GM19238 (cell line): Measurements from ENCODE around the gene TEKTIP1.
"Not testable (repeated sequence)": the region's sequence is repeated elsewhere in the genome, so short reads cannot be mapped to it uniquely, and the experiment has no call there.

Experiments
- DNase-seq: peaks from one replicate; pipeline ENCODE4 v3.0.0; 2011; ENCODE audit warnings: low spot score; ENCODE audit not compliant: insufficient read length

TEKTIP1 gene

DNA sequence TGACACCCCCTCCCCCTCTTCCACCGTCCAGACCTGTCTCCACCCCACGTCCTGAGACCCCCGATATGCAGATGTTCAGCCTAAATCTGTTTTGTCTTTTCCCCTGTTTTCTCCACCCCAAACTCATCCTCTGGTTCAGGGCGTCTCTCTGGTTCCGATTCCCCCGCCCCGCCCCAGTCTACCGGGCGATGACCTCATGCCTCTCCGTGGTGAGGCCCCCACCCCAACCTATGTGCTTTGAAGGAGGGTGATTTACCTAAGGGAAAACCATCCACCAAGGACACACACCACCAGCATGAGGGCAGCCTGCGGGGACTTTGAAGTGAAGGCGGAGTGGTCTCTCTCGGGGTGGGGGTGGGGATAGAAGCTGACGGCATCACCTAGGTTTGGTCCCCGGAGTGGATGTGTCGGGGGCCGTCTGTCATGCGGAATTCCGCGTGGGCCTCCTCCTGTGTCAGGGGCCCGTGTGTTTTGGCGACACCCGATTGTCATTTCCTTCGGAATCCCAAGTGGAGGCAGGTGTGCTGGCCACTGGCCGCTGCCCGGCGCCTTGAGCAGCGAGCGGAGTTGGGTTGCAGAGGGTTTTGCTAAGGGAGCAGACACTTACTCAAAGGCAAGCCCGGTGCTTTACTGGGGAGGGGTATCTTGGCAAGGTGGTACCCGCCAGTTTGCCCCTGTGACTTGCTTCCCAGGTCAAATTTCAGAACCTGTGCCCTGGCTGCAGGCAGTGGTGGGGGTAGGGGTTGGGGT, 31.4 kb upstream of the TEKTIP1 start:
- no peak for DNase-seq

DNA sequence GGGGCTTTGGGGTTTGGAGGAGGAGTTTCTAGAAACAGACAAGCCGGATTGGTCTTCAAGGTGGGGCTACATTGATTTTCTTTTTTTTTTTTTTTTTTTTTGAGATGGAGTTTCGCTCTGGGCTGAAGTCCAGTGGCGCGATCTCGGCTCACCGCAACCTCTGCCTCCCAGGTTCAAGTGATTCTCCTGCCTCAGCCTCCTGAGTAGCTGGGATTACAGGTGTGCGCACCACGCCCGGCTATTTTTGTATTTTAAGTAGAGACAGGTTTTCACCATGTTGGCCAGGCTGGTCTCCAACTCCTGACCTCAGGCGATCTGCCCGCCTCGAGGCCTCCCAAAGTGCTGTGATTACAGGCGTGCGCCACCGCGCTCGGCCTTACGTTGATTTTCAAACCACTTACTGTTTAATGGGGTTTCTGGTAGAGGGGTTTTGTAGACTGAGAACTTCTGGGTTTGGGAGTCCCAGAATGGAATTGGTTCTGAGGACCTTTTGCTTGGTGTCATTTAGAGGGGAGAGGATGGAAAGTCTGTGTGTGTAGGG, 30.8 kb upstream of the TEKTIP1 start:
- DNase-seq = not testable (repeated sequence)

DNA sequence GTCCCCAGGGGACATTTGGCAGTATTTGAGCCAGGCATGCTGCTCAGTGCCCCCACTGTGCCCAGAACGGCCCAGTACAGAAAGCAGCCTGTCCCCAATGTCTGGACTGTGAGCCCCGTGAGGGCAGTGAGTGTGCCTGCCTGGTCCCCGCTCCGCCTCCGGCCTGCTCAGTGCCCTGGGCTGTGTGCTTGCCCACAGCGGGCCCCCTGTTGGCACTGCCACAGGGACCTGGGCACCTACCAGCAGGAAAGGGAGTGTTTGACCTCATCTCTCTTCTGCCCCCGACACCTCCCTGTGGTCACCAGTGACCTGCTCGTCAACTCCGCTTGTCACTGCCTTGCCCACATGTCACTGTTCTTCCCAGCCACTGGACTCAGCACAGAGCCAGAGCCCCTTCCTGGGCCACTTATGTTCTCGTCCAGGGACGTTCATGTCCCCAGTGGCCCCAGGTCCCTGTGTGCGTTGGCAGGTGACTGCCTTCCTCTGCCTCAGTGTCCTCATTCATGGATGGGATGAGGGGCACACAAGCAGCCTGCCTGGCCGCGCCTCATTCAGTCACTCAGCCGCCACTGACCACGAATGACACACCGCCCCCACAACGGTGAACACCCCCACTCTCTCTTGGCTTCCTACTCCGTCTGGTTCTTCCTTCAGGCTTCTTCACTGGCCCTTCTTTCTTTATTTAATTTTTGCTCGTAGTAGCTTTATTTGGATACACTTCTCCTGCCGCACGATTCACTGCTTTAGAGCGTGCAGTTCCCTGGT, 30.0 kb upstream of the TEKTIP1 start:
- no peak for DNase-seq

DNA sequence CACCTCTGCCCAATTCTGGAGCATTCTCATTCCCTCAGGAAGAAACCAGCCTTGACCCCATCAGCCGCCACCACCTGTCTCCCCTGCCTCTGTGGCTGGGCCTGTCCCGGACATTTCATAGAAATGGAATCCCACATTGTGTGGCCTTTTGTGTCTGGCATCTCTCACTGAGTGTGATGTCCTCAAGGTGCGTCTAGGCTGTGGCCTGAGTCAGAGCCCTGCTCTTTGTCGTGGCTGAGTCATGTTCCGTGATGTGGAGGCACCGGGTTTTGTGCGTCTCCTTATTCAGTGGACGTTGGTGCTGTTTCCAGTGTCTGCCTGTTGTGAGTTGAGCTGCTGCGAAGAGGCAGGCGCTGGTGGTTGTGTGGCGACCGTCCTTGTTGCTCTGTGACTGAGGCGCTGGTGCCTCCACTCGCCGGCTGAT, 29.4 kb upstream of the TEKTIP1 start:
- DNase-seq = no peak

DNA sequence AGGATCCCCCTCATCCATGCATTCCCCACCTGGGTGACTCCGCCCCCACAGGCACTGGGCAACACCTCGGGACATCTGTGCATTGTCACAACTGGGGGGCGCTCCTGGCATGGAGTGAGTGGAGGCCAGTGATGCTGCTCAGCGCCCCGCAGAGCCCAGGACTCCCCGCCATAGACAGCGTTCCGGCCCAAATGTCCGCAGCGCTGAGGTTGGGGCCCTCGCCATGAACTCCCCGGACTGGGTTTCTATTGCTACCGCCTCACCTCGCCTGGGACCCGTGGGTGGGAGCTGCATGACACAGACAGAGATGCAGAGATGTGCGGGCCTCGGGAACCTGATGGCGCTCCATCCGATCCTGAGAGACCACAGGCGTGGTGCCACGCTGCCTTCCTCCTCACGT, 28.2 kb upstream of the TEKTIP1 start:
- no peak for DNase-seq

DNA sequence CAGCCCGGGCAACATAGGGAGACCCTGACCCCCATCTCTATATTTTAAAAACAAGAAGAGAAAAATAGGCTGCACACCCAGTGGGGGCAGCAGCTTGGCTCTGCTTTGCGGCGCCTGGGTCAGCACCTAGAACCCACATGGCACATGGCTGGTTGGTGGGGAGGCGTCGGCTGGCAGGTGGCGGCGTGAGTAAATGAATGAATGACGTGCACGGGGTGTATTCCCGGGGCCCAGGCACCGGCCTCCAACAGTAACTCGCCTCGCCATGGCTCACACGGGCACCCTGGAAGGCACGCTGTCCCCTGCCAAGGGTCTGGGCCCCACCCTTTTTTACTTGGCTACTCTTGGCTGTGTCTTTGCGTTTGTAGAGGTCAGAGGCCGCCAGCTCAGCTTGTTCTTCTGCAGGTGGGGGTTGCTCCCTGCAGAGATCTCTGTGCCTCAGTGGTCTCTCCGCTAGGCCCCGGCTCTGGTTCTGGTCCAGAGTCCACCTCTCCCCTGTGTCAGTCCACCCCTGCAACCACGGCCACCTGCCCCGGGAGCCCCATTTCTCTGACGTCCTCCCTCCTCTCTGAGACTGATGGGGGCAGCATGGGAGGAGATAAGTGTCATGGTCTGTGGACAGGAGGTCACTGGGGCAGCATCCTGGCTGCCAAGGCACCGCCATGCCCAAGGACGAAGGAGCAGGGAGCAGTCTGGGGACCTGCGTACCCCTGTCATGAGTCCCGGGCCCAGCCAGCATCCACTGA, 27.3 kb upstream of the TEKTIP1 start:
- no peak for DNase-seq

DNA sequence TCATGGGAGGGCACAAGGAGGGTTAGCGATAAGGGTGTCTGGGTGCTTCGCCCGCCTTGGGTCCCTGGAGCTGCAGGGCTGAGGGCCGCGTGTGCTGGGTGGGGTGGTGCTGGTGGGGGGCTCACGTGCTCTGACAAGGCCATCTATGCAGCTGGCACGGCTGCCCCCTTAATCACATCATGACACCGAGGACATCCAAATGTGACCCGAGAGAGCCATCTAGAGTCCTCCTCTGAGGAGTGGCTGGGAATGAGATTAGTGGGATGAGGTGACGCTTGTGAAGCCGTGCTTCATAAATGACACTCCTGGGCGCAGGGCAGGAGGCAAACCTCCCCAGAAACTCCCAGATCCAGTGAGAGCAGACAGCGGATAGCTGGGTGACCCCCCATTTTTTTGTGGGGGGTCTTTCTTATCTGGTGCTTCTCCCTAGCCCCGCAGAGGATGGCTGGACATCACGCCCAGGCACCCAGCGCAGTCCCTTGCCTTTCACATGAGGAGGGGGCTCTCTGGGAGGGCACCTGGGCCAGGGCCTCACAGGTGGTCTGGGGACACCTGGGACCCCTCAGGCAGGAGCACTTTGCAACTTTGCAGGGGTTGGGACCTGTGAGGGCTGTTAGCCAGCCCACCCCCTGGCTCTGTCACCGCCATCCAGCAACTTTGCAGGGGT, 26.3 kb upstream of the TEKTIP1 start:
- no peak for DNase-seq

DNA sequence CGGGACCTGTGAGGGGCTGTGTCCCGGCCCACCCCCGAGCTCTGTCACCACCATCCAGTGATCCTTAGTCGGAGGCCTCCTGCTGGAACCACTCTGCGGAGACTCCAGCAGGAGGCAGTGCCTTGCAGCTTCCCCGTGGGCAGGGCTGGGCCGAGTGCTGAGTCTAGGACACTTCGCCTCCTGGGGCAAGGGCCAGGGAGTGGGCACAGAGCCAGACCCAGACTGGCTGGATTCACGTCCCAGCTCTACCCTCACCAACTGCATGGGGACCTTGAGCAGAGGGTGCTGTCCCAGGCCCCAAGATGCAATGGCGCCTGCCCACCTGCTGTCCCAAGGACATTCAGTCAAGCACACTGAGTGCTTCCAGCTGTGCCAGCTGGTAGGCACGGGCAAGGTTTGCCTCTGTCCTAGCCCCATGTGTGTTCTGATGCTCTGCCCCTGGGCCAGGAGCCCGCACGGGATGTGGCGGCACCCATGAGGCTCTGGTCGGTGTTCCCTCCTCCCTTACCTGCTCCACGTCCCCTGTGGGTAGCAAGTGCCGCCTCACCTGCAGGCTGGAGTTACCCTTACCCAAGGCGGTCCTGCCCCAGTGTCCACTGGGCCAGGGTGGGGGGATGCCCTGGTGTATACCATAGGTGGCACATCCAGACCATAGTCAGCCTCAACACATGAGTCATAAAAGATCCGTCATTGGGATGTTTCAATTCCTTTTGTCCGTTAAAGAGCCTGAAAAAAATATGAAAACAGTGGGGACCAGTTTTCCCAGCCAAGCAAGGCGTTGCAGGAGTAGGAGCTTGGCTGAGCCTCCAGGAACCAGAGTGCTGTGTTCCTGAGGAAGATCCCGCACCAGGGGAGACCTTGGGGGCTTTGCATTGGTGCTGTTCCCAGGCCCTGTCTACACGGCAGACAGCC, 25.5 kb upstream of the TEKTIP1 start:
- no peak for DNase-seq

DNA sequence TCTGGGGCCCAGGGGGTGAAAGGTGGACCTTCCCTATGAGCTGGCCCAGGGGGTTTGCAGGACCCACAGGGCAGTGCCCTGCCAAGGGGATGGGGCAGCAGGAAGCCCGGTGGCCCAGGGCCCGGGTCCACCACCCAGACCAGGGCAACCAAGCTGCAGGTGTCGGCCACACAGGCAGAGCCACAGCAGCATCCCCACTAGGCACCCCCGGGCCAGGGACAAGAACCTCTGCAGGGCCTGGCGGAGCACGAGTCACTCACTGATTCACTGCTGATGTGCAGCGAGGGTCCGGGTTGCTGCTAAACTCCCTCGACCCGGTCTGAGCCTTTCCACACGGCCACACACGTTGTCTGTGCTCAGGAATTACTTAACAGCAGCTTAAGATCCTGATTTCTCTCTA, 24.0 kb upstream of the TEKTIP1 start:
- no peak for DNase-seq

DNA sequence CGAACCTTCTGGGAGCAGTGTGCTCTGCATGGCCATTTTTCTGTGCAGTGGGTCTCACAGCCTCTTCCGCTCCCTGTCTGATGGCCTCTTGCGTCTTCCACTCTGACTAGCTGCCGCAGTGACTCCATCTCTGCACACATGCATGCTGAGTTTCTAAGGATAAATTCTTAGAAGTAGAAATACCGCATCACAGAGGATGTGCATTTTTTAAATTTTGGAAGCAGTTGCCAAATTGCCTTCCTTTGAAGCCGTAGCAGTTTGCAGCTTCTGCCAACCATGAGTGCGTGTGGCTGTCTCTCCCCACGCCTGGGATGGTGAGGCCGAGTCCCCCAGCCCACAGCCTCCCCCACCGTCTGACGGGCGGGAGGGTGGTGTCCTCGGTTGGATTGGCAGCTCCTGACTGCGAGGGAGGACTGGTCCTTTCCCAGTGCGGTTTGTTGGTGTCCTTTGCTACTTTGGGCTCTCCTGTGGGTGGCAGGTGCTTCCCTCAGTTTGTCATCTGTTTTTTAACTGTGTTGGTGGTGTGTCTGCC, 23.0 kb upstream of the TEKTIP1 start:
- no peak for DNase-seq

DNA sequence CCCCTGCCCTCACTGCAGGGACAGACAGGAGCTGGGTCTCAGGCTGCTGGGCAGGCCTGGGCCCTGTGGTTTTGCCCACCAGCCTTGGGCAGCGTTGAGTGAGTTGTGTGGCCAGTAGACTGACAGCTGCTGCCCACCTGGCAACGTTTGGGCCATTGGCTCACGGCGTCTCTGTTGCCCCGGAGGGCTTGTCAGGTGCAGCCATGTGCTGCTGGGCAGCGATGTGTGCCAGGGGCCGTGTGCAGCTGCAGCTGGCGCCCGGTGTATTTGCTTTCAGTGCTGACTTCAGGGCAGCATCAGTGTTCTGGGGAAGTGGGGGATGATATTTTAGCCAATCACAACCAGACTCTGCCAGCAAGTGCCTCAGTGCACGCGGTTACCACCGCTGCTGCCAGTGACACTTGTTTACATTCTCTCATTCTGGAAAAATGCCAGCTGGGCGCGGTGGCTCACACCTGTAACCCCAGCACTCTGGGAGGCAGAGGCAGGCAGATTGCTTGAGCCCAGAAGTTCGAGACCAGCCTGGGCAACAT, 22.2 kb upstream of the TEKTIP1 start:
- DNase-seq = peak; percentile 62

DNA sequence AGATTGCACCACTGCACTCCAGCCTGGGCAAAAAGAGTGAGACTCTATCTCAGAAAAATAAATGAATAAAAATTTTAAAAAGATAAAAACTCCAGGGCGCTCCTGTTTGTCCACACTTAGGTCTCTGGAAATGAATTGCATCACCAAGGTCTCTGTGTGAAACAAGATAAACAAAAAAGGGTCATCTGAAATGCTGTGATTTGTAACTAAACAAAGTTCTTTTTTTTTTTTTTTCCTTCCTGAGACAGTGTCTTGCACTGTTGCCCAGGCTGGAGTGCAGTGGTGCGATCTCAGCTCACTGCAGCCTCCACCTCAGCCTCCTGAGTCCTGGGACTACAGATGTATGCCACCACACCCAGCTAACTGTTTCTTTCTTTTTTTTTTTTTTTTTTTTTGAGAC, 21.3 kb upstream of the TEKTIP1 start:
- no peak for DNase-seq

DNA sequence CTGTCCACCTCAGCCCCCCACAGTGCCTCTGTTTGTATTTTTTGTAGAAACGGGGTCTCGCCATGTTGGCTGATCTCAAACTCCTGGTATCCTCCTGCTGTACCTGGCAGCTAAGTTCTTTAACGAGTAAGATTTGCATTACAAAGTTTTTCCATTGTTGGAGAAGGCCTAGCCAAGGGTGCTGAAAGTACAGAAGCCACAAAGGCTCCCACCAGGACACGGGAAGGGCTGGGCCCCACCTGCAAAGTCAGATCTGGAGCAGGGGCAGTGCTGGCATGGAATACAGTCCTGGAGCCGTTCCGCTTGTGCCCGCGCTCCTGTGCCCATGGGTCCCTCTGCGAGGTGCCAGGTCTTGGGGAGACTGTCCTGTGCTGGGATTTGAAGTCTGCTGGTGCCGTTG, 20.7 kb upstream of the TEKTIP1 start:
- no peak for DNase-seq

DNA sequence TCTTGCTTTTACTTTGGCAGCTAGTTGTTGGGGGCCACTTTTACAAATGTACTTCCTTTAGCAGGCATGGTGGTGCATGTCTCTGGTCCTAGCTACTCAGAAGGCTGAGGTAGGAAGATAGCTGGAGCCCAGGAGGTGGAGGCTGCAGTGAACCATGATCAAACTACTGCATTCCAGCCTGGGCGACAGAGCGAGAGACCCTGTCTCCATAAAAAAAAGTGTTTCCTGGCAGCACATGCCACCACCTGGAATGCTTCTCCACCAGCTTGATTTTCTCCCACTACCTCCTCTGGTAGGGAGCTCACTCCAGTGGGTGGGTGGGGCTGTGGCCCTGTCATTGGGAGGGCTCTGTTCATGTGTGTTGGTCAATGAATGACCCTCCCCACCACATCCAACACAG, 20.3 kb upstream of the TEKTIP1 start:
- DNase-seq = no peak

DNA sequence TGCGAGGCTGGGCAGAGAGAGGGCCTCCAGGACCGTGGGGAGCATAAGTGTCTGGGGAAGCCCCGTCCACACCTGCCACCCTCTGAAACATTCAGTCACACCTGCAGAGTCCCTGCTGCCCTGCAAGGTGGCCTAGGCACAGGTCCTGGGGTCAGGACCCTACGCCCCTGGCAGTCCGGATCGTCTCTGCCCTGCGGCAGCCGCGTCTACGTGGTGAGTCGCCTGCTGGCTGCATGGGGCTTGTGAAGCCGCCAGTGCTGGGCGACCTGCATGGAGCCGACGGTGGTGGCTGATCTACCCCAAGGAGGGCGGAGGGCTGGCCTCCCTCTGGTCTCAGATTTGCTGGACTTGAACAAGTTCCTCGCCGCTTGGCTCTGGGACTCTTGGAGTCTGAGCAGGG, 19.8 kb upstream of the TEKTIP1 start:
- DNase-seq = no peak

DNA sequence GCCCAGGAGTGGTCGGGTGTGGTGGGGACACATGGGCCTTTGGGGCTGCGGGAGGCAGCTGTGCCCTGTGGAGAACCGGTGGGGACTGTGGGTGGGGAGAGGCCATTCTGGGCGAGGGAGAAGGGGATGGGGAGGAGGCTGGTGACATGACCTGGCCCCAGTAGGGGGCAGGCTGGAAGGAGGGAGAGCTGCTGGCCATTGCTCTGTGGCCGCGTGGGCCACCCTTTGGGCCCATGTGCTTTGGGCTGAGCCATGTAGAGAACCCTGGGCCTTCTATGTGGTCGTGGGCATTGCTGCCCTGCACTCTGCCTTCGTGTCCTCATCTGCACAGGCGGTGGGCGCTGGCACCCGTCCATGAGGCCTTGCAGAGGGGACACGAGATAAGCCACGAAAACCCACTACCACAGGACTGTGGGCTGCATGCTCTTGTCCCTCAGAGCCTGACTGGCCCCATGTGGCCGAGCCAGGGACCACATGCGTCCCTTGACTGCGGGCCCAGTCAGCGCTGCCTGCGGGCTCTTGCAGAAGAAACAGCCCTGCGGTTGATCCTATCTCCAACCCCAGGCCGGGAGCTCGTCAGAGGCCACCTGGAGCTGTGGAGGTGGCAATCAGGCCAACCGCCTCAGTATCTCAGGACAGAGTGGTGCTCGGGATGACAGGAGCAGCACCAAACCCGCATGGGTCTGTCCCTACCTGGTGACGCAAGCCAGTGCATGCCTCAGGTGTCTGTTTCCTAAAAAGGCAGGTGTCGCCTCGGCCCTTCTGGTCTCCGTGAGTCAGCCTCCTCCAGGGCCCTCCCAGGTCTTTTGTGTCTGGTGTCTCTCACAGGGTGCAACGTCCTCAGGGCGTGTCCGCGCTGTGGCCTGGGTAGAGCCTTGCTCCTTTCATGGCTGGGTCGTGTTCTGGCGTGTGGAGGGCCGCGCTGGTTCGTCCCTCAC, 18.5 kb upstream of the TEKTIP1 start:
- DNase-seq = no peak

DNA sequence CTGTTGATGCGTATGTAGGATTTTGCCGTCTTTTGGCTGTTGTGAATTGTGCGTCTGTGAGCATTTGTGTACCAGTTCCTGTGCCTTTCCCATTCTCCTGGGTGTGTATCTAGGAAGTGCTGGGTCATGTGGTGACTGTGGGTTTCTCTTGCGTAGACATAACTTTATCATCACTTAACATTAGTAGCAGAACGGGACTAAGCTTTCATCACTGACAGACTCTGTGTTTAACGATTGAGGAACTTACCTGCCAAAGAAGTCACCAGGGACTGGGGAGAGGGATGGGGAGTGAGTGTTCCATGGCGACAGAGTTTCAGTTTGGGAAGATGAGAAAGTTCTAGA, 17.9 kb upstream of the TEKTIP1 start:
- no peak for DNase-seq

DNA sequence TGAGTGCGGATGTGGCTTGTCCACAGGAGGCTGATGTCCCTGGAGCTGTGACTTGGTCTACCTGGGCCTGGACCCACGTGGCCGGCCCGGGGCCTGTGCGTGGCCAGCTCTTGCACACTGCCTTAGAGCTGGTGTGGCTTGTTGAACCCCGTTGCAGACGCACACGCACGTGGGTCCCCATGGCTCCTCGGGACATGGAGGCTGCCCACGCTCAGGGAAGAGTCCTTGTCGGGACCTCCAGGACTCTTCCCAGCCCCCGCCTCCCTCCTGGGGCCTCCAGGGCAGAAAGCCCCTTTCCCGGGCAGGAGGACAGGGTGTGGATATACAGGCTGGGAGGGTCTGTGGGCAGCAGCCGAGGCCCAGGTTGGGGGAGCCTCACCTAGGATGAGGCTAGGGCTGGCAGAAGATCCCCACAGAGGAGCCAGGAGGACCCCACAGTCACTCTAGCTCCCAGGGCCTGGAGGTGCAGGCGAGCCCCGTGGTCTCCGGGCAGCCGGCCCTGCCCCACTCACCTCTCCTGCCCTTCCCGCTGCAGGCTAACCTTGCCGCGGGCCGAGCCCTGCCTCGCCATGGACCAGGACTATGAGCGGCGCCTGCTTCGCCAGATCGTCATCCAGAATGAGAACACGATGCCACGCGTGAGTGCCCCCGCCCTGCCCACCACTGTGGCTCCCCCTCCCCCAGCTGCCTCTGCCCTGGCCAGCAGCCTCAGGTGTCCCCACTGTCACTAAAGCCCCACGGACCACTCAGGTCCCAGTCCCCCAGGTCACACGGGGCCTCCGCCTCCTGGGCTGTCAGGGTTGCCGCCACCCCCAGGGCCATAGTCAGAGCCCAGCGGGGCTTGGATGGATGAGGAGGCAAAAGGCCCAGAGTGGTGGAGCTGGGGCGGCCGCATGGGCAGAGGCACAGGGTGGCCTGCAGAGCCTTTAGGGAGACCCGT, 16.3 kb upstream of the TEKTIP1 start:
- no peak for DNase-seq
